PC-3 (cell line): ENCODE measurements around the gene ESX1. TPM values are rescaled to one million over a fixed set of nuclear protein-coding genes. Genes with fewer than 3 reads are reported as not detected.

Experiments used
- ATAC-seq: fragments of 200-7000 bp; cut with Tn5 transposase; 2 replicates; pipeline ENCODE4 v1.9.1; 2020; ENCODE audit warnings: mild to moderate bottlenecking, moderate library complexity
- Bru-seq: library from RNA; stranded (reverse); fragments of 400-500 nt; gene quantifications from one replicate; lab custom pipeline; 2021; lab: Mats Ljungman, UMichigan
- BruChase-seq, 2 experiments: library from RNA; stranded (reverse); fragments of 400-500 nt; gene quantifications; one replicate each; lab custom pipeline; 2021; lab: Mats Ljungman, UMichigan
- BruUV-seq: library from RNA; stranded (reverse); fragments of 400-500 nt; replicated peaks from 2 replicates; lab custom pipeline; 2021; lab: Mats Ljungman, UMichigan
- CTCF ChIA-PET: fragments of 300-600 bp; sonication (Branson Sonifier 250); formaldehyde crosslinking; loops from one replicate; lab custom pipeline; 2022; ENCODE audit warnings: antibody characterized with exemption; lab: Charles Lee
- POLR2A ChIA-PET: fragments of 300-600 bp; sonication (Branson Sonifier 250); formaldehyde crosslinking; loops from one replicate; lab custom pipeline; 2022; ENCODE audit warnings: antibody characterized with exemption; ENCODE audit not compliant: unreplicated experiment; lab: Charles Lee
- DNase-seq: peaks from one replicate; pipeline ENCODE4 v3.0.0-alpha.2; 2015
- H2AFZ ChIP-seq: fragments of 300-600 bp; sonication (generic); 2 replicates; pipeline ENCODE4 v1.6.0; 2016; ENCODE audit warnings: antibody characterized with exemption, low read length
- H3F3A ChIP-seq: fragments of 300-600 bp; sonication (generic); one replicate; pipeline ENCODE4 v1.6.0; 2017; ENCODE audit warnings: antibody characterized with exemption, low read length, control low read depth, mild to moderate bottlenecking; ENCODE audit not compliant: unreplicated experiment
- H3K27ac ChIP-seq: fragments of 300-600 bp; sonication (generic); 2 replicates; pipeline ENCODE4 v1.5.1; 2016; ENCODE audit warnings: mild to moderate bottlenecking, low read length
- H3K27me3 ChIP-seq: fragments of 300-600 bp; sonication (generic); 2 replicates; pipeline ENCODE4 v1.6.1; 2016; ENCODE audit warnings: low read length, mixed read lengths
- H3K36me3 ChIP-seq: fragments of 300-600 bp; sonication (generic); 2 replicates; pipeline ENCODE4 v1.6.1; 2016; ENCODE audit warnings: low read depth, mixed run types, low read length, mixed read lengths
- H3K4me1 ChIP-seq: fragments of 300-600 bp; sonication (generic); 2 replicates; pipeline ENCODE4 v1.5.1; 2016; ENCODE audit warnings: low read length; ENCODE audit not compliant: insufficient read depth
- H3K4me2 ChIP-seq: fragments of 300-600 bp; sonication (generic); 2 replicates; pipeline ENCODE4 v1.6.0; 2016; ENCODE audit warnings: low read length
- H3K4me3 ChIP-seq: fragments of 300-600 bp; sonication (generic); 2 replicates; pipeline ENCODE4 v1.5.1; 2016; ENCODE audit warnings: mild to moderate bottlenecking, low read length, mixed read lengths
- H3K79me2 ChIP-seq: fragments of 300-600 bp; sonication (generic); 2 replicates; pipeline ENCODE4 v1.6.1; 2017; ENCODE audit warnings: low read length, mixed read lengths
- H3K9ac ChIP-seq: fragments of 300-600 bp; sonication (generic); 2 replicates; pipeline ENCODE4 v1.6.0; 2016; ENCODE audit warnings: mild to moderate bottlenecking, low read length
- H3K9me2 ChIP-seq: fragments of 300-600 bp; sonication (generic); replicated peaks from 2 replicates; pipeline ENCODE4 v1.6.1; 2016; ENCODE audit warnings: mixed run types, low read length, mixed read lengths
- H3K9me3 ChIP-seq: fragments of 300-600 bp; sonication (generic); 2 replicates; pipeline ENCODE4 v1.6.1; 2016; ENCODE audit warnings: low read length, mixed read lengths
- H4K20me1 ChIP-seq: fragments of 300-600 bp; sonication (generic); 2 replicates; pipeline ENCODE4 v1.6.1; 2016; ENCODE audit warnings: low read length, mixed read lengths
- CTCF ChIP-seq: fragments of 300-600 bp; sonication (generic); conservative IDR thresholded peaks from 2 replicates; pipeline ENCODE4 v1.5.1; 2017; ENCODE audit warnings: antibody characterized with exemption, low read depth, mild to moderate bottlenecking, low read length
- EZH2 ChIP-seq: fragments of 300-600 bp; sonication (generic); IDR thresholded peaks from one replicate; pipeline ENCODE4 v1.6.1; 2017; ENCODE audit warnings: antibody characterized with exemption, mild to moderate bottlenecking, low read length; ENCODE audit not compliant: unreplicated experiment
- EZH2phosphoT487 ChIP-seq: fragments of 300-600 bp; sonication (generic); IDR thresholded peaks from 2 replicates; pipeline ENCODE4 v1.6.1; 2018; ENCODE audit warnings: mild to moderate bottlenecking, antibody characterized with exemption, low read length, borderline replicate concordance
- intact Hi-C: fragments of 100-400 bp; cut with micrococcal nuclease; formaldehyde crosslinking; loops from 2 replicates; pipeline ENCODE4 v1.9.0; 2023
- long read RNA-seq: library from polyadenylated mRNA; unstranded; transcript quantifications from one replicate; pipeline ENCODE4 v2.0.0, GENCODE V29; 2021; ENCODE audit not compliant: unreplicated experiment
- total RNA-seq: library from RNA; depleted of rRNA; stranded (reverse); fragments of >200 nt; gene quantifications from 2 replicates; pipeline ENCODE4 v1.2.3, GENCODE V29; 2014; rRNA removed

Gene ESX1
- total RNA-seq (not detected in 2 replicates), Bru-seq, nascent RNA (not detected), BruChase-seq, experiment 1, labeled RNA remaining after a 6-hour chase (not detected), BruChase-seq, experiment 2, labeled RNA remaining after a 2-hour chase (not detected)
- long read RNA-seq: 0 reads

GRCh38 chrX:104254442-104255115 is at the start of gene ESX1:
TSS of gene ESX1 (minus strand) at chrX:104254933. CDS start at chrX:104254849, 84 bp downstream.
- H3F3A ChIP-seq: no peaks in the 10 kb centered on the region
- BruUV-seq: no TSS peak
- TF ChIP-seq CTCF: no peak
- TF ChIP-seq EZH2: no peak
- no peak for TF ChIP-seq EZH2phosphoT487
- no peaks in the 10 kb centered on the region for H3K9me3 ChIP-seq
- H3K9me2 ChIP-seq: no peaks in the 10 kb centered on the region
- intact Hi-C loops: no loop called here
- H2AFZ ChIP-seq: no peak within 1 kb of the TSS
- peaks cover 13% of the 10 kb centered on the region for H3K4me1 ChIP-seq
- no peaks in the 10 kb centered on the region for H4K20me1 ChIP-seq
- no peak within 1 kb of the TSS for H3K9ac ChIP-seq
- ChIA-PET POLR2A (no interaction called here), CTCF (no interaction called here)
- H3K79me2 ChIP-seq: no peaks in the 10 kb centered on the region
- H3K36me3 ChIP-seq: no peaks in the 10 kb centered on the region
- no peak within 1 kb of the TSS for H3K4me3 ChIP-seq
- no peak within 1 kb of the TSS for H3K4me2 ChIP-seq
- no peaks in the 10 kb centered on the region for H3K27me3 ChIP-seq
- no peak for ATAC-seq
- H3K27ac ChIP-seq: no peak within 1 kb of the TSS
- DNase-seq: no peak

- ChIA-PET POLR2A (no interaction called here), CTCF (no interaction called here)
- Histone ChIP-seq H3K27ac (no peak overlapping the region), H3K4me2 (no peak overlapping the region), H3K4me3 (no peak overlapping the region), H2AFZ (no peak overlapping the region), H3K36me3 (no peaks in the 10 kb centered on the region), H4K20me1 (no peaks in the 10 kb centered on the region), H3K9ac (no peak overlapping the region), H3K4me1 (0 out of 2 replicates have a peak, but pooled peaks cover 3% of the 10 kb centered on the region), H3K9me2 (no peaks in the 10 kb centered on the region), H3K27me3 (no peaks in the 10 kb centered on the region), H3F3A (no peaks in the 10 kb centered on the region), H3K79me2 (no peaks in the 10 kb centered on the region), H3K9me3 (no peaks in the 10 kb centered on the region)
- ATAC-seq: no peak
- BruUV-seq: no TSS peak
- TF ChIP-seq EZH2phosphoT487 (no peak), EZH2 (no peak), CTCF (no peak)
- intact Hi-C loops: no loop called here
- no peak for DNase-seq
These were observed 40.9 kb upstream of the ESX1 start for GRCh38 chrX:104295636-104296035.

GRCh38 chrX:104288961-104289360 is 34.2 kb upstream of the ESX1 start:
- ChIA-PET POLR2A (no interaction called here), CTCF (no interaction called here)
- 0 out of 2 replicates have a peak, but pooled peaks cover 3% of the 10 kb centered on the region for H3K4me1 ChIP-seq
- intact Hi-C loops: no loop called here
- H3K79me2 ChIP-seq: no peaks in the 10 kb centered on the region
- H3K36me3 ChIP-seq: no peaks in the 10 kb centered on the region
- BruUV-seq: no TSS peak
- no peak overlapping the region for H2AFZ ChIP-seq
- TF ChIP-seq EZH2 (no peak), EZH2phosphoT487 (no peak), CTCF (no peak)
- H3K4me3 ChIP-seq: no peak overlapping the region
- DNase-seq (no peak), ATAC-seq (no peak)
- no peak overlapping the region for H3K9ac ChIP-seq
- no peaks in the 10 kb centered on the region for H3K9me2 ChIP-seq
- H3K27ac ChIP-seq: no peak overlapping the region
- H3K4me2 ChIP-seq: no peak overlapping the region
- H3K27me3 ChIP-seq: no peaks in the 10 kb centered on the region
- H4K20me1 ChIP-seq: no peaks in the 10 kb centered on the region
- no peaks in the 10 kb centered on the region for H3K9me3 ChIP-seq
- H3F3A ChIP-seq: no peaks in the 10 kb centered on the region
